Activated T-cell treated with anti-CD3 and anti-CD28 coated beads for 1 hour (primary cell): ENCODE measurements around the gene TESK2.
"Not testable (repeated sequence)": the region's sequence is repeated elsewhere in the genome, so short reads cannot be mapped to it uniquely, and the experiment has no call there.

ENCODE experiments used
- DNase-seq: peaks from one replicate; pipeline ENCODE4 v3.0.0-alpha.2; 2020; ENCODE audit warnings: low read depth

TESK2 gene

DNA sequence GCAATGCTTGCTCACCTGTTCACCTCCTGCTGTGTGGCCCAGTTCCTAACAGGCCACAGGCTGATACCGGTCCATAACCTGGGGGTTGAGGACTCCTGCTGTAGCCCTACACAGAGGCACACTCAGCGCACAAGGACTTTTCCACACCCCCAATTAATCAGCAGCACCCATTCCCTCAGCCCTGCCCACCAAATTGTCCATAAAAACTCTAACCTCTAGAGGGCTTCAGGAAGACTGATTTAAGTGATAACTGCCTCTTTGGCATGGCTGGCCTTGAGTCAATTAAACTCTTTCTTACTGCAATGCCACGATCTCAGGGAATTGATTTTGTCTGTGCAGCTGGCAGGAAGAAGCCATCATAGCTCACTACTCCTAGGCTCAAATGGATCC, 79.5 kb downstream of the TESK2 start:
- DNase-seq: no peak

DNA sequence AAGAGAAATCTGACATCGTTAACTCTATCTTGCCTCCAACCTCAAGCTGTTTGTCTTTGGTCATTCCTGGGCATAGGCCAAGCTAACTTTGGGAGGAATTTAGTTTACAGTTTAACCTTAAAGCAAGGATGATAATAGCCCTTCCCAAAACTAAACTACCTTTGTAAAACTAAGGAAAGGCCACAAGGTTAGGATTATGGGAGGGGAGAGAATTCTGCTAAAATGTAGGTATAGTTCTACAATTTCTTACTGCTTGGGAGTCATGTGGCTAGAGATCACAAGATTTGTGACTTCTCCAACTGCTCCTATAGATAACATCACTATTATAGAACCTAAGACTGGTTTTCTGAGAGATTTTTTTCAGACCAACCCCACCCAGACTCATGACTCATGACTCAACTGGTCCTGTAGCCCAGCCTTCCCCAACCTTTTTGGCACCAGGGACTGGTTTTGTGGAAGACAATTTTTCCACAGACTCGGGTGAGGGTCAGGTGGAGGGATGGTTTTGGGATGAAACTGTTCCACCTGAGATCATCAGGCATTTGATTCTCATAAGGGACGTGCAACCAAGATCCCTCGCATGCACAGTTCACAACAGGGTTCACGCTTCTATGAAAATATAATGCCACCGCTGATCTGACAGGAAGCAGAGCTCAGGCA, 80.0 kb downstream of the TESK2 start:
- no peak for DNase-seq

DNA sequence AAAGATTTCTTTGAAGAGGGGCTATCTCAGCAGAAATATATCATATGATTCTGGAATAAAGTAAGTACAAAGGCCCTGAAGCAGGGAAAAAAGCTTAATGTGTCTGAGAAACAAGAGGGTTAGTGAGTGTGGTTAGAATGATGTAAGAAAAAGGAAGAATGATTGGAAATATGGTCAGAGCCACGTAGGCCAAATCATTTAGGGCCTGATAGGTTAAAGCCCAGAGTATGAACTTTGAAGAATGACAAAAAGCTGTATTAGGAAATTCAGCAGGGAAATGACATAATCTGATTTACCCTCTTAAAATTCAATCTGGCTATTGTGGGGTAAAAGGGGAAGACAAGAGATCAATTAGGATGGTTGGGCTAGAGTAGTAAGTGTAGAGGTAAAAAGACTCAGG, 81.7 kb downstream of the TESK2 start:
- DNase-seq: no peak

DNA sequence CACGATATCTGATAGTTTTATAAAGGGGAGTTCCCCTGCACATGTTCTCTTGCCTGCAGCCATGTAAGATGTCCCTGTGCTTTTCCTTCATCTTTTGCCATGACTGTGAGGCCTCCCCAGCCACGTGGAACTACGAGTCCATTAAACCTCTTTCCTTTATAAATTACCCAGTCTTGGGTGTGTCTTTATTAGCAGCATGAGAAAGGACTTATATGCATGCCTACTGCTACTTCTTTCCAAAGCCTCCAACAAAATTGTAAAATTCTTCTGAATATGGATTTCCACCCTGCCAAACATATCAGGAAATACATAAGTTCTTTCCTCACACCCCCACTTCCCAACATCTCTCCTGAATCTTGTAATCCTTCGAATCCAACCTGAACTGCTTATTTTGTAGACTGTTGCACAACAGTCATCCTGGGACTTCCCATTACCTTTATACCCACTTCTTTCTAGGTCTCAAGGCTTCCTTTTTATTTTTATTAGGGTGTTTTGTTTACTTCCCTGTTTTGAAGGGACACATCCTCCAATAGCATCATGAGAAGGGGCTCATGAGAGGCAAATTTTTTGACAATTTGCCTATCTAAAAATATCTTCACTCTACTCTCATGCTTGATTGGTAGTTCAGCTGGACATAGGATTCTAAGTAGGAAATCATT, 83.2 kb downstream of the TESK2 start:
- no peak for DNase-seq

DNA sequence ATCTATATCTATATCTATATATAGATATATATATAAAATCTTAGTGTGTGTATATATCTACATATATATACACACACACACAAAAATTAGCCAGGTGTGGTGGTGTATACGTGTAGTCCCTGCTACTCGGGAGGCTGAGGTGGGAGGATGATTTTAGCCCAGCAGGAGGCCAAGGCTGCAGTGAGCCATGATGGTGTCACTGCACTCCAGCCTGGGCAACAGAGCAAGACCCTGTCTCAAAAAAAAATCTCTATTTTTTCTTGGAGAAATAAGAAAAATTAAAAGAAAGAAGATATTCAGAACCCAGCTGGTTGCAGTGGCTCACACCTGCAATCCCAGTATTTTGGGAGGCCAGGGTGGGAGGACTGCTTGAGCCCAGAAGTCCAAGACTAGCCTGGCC, 85.3 kb downstream of the TESK2 start:
- no peak for DNase-seq

DNA sequence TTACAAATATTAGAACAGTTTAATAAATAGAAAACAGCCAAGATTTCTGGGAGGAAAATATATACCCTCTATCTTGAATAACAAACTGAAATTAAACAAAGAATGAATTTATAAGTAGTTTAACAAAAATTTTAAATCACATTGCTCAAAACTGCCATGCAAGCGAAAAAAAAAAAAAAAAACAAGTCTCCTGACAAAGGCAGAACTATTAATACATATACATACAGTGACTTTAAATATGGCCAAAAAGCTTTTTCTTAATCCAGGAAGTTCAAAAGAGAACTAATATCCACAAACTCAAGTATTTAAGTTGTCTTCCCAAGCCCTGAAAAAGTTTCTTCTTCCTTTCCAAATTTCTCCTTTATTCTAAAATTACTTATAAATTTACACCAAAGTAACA, 87.2 kb downstream of the TESK2 start:
- DNase-seq: no peak

DNA sequence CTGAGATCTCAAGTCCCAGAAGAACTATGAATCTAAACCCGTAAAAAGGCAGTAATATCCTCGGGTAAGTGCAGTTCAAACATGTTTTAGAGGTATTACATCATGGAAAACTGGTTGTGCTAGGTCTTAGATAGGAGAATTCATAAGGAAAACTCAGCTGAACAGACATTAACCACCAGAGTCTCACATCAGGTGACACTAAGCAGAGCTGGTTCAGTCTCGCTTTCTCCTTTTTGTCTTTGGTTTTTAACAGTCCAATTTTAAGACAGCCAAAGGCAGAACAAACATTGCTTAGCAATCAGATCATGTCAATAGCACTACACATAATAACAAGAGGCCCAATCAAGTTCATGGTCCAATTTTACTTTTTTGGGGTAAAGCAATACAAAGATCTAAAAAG, 87.7 kb downstream of the TESK2 start:
- DNase-seq: no peak

DNA sequence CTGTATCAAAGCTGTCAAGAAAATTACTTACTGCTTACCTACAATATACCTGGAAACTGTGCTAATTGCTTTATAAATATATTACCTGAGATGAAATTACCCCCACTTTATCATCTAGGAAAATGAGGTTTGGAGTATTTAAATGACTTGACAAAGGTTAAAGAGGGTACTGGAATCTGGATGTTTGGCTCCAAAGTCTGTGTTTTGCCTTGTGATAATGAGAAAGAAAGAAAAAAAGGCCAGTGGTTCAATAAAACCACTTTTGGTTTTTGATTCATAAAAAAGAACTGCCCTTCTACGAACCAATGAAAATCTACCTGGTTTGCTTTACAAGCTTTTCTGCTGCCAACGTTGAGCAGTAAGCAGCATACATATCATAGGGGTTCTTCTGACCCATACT, 89.4 kb downstream of the TESK2 start:
- no peak for DNase-seq

DNA sequence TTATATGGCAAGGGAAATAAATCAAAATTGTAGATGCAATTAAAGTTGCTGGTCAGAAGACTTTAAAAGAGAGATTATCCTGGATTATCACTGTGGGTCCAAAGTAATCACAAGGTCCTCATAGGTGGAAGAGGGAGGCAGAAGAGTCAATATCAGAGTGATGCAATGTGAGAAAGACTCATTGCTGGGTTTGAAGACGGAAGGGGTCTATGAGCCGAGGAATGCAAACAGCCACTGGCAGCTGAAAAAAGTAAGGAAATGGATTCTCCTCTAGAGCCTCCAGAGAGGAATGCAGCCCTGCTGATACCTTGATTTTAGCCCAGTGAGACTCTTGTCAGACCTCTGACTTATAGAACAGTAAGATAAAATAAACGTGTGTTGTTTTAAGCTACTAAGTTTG, 90.9 kb downstream of the TESK2 start:
- no peak for DNase-seq

DNA sequence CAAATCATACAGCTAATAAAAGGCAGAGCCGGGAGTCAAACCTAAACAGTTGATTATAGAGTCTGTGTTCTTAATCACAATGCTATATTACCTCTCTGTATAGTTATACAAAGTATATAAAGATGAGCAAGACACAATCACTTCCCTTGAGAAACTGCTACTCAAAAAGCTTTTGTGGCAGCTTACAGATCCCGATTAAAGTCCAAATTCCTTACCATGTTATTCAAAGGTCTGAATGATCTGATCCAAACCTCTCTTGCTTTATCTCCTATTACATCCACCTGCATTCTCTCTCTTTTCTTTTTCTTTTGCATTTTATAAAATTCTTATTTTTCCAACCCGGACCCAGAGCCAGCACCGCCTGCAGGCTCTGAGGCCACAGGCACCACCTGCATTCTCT, 93.7 kb downstream of the TESK2 start:
- DNase-seq: no peak

DNA sequence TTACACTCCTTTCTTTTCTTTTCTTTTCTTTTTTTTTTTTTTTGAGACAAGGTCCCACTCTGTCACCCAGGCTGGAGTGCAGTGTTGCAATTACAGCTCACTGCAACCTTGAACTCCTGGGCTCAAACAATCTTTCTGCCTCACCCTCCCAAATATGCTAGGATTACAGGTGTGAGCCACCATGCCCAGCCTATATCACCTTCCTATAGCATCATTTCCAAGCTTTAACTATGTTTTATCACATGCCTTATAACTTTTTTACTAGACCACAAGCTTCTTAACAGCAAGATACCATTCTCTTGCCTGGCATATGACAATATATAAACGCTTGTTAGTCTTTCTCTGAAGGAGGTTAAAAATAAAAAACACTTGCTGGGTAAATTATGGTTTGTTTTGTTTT, 95.4 kb downstream of the TESK2 start:
- no peak for DNase-seq

DNA sequence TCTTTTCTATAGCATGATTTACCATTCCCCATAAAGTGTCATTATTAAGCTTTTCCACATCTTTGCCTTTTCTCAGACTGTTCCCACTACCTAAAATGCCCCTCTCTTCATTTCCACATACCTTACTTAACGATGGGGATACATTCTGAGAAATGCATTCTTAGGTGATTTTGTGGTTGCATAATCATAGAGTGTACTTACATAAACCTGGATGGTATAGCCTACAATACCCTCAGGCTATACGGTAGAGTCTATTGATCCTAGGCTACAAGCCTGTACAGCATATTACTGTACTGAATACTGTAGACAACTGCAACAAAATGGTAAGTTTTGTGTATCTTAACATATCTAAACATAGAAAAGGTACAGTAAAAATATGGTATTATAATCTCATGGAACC, 95.9 kb downstream of the TESK2 start:
- DNase-seq: no peak

DNA sequence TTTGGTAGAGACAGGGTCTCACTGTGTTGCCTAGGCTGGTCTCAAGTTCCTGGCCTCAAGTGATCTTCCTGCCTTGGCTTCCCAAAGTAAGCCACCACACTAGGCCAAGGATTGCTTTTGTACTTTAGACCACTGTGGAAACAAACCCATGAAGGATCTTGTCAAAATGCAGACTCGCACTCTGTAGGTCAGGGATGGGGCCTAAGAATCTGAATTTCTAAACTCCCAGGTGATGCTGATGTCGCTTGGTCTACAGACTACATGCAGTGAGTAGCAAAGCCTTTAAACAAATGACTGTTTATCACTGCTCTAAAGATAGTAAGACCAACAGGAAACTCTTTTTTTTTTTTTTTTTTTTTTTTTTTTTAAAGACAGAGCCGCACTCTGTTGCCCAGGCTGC, 96.6 kb downstream of the TESK2 start:
- no peak for DNase-seq

DNA sequence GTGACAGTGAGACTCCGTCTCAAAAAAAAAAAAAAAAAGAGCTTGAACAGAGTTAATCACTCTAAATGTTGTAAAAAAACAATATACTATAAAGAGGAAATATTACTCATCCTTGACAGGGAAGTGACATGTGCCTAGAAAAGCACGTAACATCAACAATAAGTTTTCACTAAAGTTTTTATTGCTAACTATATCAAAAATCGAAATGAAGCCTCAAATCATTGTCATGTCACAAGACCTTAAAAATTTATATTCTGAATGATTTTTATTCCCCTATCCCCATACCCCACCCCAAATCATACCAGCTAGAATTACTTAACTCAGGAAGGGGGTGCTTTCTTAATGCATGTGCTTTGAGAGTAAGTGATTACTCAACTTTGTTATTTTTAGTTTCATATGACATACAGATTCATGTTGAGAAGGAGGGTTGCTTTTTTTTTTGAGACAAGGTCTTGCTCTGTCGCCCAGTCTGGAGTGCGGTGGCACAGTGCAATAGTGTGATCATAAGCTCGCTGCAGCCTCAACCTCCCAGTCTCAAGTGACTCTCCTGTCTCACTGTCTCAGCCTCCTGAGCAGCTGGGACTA, 97.2 kb downstream of the TESK2 start:
- no peak for DNase-seq

DNA sequence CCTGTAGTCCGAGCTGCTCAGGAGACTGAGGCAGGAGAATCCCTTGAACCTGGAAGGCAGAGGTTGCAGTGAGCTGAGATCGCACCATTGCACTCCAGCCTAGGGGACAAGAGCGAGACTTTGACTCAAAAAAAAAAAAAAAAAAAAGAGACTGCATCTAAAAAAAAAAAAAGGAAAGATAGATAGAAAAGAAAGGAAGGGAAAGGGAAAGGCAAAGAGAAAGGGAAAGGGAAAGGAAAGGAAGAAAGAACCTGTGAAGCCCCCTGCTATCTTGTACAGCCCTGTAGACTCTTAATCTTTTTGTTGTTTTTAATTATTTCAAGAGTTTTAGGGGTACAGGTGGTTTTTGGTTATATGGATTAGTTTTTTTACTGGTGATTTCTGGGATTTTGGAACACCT, 104.7 kb downstream of the TESK2 start:
- no peak for DNase-seq

DNA sequence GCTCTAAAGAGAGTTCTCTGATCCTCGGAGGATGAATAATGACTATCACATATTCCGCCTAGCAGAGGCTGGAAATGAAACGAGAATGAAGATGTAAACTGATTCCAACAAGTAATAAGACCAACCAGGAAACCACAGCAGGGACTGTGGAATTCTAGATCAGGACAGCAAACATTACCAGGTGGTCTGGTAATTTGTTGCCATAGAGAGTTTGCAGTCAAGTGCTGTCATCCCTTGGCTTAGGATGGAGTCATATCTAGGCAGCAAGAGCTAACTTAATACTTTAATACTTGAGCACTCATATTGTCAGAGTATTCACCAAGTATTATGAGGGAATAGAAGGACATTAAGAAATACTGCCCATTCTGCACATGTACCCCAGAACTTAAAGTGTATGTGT, 105.7 kb downstream of the TESK2 start:
- DNase-seq: no peak

DNA sequence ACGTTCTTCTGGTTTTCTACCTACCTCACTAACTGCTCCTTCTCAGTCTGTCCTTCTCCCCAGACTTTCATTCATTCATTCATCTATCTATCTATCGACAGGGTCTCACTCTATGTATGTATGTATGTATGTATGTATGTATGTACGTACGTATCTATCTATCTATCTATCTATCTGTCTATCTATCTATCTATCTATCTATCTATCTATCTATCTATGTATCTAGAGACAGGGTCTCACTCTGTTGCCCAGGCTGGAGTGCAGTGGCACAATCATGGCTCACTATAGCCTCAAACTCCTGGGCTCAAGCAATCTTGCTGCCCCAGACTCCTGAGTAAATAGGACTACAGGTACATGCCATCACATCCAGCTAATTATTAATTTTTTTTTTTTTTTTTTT, 106.8 kb downstream of the TESK2 start:
- DNase-seq: not testable (repeated sequence)

DNA sequence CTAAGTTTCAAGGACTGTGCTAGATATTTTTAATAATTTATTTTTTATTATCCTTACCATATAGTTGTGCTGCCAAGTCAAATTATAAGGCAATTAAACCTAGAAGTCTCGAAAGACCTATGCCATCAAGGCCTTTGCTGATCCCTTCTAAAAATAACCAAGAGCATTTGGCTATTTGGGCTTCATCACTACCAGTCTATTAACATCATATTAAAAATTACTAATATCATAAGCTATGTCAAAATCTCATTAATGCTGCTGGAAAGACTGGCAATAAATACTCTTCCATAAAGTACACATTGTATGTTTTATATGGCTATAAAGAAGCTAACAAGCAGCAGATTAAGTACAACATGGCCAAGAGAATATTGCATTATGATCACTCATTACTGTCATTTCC, 107.8 kb downstream of the TESK2 start:
- no peak for DNase-seq

DNA sequence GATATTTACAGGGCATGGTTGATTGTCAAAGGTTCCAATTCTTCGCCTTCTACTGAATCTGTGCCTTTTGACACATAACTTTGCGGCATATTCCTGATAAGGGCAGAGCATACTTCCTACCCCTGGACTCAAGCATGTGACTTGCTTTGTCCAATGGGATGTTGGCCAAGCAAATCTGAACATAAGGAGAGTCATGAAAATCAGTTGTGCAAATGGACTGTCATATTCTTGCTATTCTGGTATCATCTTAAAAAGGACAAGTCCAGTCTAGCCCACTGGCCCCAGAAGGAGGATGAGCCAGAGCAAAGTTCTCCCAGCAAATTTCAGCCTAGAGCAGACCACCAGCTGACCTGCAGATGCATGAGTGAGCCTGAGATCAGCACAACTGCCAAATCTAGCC, 109.7 kb downstream of the TESK2 start:
- no peak for DNase-seq

DNA sequence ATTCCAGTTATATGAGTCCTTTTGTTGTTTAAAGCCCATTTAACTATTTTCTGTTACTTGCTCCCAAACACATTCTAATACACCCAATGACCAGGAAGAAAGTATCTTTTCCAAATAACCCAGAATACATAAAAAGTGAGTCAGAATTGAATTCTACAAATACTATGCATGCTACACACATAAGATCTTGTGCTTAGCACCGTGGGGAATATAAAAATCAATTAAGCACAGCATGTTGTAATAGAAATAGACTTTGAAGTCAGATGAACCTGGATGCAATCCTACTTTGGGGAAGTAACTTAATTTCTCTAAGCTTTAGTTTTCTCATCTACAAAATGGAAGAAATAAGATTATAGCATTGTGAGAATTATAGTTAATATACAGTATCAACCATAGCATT, 110.2 kb downstream of the TESK2 start:
- no peak for DNase-seq

DNA sequence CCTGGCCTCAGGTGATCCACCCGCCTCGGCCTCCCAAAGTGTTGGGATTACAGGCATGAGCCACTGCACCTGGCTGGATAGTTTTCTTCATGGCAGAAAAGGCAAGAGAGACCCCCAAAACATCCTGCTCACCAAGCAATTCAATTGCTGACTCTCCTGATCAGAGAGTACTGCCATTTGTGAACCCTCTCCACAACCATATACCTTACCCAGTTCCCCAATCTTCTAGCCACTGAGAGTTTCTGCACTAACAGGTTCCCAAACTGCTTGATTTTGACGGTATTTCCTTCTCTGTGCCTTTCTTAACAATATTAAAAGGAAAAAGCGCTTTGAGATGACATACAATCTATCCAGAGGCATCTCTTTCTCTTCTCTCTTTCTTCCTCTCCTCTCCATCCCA, 110.8 kb downstream of the TESK2 start:
- no peak for DNase-seq

DNA sequence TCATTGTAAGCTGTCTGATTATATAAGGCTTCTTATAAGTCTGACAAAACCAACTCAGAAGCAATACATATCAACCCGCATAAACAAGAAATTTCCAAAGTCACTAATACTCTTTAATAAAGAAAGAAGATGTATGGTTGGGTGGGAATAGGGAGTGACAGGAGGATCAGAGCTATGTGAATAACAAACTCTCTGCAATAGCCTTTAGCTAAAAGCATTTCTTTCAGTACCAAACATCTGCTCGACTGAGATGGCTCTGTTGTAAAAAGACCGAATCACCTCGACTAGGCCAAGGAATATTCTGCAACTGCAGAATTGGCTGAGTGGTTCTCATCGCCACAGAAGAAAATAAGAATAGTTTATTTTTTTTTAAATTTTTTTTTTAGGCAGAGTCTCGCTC, 111.4 kb downstream of the TESK2 start:
- no peak for DNase-seq

DNA sequence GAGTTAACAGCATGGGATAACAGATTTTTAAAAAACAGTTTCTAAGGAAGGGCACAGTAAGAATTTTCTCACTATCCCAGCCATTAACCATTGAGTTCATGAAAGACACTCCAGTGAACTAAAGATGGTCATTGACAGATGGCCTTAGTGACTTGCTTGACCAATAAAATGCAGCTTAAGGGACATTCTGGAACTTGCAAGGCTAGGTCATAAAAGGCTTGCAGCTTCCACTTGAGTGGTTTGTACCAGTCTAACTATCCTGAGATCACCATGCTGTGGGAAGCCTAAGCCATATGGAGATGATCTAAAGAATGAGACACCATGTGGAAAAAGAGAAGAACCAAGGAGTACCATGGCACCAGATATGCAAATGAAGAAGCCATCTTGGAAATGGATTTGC, 112.8 kb downstream of the TESK2 start:
- DNase-seq: no peak
